Fibroblast of pulmonary artery (primary cell): ENCODE measurements around the gene BABAM1.
"Not testable (repeated sequence)": the region's sequence is repeated elsewhere in the genome, so short reads cannot be mapped to it uniquely, and the experiment has no call there.

Source experiments
- DNase-seq: peaks from one replicate; pipeline ENCODE4 v3.0.0-alpha.2; 2010; ENCODE audit warnings: low read depth
- H3K4me3 ChIP-seq: replicated peaks from 2 replicates; pipeline ENCODE4 v1.5.1; 2011; ENCODE audit warnings: low read depth, mild to moderate bottlenecking, control low read depth, low read length, moderate library complexity
- TF ChIP-seq, protein P1 (sequence below): IDR thresholded peaks from 2 replicates; pipeline ENCODE4 v1.5.1; 2011; ENCODE audit warnings: mild to moderate bottlenecking, control low read depth, low read length, inconsistent platforms; ENCODE audit errors: missing control alignments

The BABAM1 gene

DNA sequence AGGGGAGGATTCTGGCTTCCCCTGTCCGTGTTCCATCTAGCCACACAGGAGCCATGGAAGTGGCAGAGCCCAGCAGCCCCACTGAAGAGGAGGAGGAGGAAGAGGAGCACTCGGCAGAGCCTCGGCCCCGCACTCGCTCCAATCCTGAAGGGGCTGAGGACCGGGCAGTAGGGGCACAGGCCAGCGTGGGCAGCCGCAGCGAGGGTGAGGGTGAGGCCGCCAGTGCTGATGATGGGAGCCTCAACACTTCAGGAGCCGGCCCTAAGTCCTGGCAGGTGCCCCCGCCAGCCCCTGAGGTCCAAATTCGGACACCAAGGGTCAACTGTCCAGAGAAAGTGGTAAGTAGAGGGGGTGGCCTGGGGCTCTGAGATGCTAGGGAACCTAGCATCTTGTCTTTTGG is 1.5 kb downstream of the BABAM1 start:
- TF ChIP-seq, protein P1, sequence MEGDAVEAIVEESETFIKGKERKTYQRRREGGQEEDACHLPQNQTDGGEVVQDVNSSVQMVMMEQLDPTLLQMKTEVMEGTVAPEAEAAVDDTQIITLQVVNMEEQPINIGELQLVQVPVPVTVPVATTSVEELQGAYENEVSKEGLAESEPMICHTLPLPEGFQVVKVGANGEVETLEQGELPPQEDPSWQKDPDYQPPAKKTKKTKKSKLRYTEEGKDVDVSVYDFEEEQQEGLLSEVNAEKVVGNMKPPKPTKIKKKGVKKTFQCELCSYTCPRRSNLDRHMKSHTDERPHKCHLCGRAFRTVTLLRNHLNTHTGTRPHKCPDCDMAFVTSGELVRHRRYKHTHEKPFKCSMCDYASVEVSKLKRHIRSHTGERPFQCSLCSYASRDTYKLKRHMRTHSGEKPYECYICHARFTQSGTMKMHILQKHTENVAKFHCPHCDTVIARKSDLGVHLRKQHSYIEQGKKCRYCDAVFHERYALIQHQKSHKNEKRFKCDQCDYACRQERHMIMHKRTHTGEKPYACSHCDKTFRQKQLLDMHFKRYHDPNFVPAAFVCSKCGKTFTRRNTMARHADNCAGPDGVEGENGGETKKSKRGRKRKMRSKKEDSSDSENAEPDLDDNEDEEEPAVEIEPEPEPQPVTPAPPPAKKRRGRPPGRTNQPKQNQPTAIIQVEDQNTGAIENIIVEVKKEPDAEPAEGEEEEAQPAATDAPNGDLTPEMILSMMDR, result no peak
- DNase-seq, result no peak
- H3K4me3 ChIP-seq, result no peak overlapping the region

DNA sequence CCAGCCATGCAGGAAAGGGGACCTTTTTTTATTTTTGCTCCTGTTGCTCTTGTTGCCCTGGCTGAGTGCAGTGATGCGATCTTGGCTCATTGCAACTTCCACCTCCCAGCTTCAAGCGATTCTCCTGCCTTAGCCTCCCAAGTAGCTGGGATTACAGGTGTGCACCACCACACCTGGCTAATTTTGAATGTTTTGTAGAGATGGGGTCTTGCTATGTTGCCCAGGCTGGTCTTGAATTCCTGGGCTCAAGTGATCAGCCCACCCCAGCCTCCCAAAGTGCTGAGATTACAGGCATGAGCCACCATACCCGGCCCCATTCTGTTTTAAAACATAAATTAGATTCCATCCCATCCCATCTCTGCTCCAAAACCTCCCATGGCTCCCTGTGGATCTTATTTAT is 7.6 kb downstream of the BABAM1 start:
- DNase-seq, H3K4me3 ChIP-seq: not testable (repeated sequence)

DNA sequence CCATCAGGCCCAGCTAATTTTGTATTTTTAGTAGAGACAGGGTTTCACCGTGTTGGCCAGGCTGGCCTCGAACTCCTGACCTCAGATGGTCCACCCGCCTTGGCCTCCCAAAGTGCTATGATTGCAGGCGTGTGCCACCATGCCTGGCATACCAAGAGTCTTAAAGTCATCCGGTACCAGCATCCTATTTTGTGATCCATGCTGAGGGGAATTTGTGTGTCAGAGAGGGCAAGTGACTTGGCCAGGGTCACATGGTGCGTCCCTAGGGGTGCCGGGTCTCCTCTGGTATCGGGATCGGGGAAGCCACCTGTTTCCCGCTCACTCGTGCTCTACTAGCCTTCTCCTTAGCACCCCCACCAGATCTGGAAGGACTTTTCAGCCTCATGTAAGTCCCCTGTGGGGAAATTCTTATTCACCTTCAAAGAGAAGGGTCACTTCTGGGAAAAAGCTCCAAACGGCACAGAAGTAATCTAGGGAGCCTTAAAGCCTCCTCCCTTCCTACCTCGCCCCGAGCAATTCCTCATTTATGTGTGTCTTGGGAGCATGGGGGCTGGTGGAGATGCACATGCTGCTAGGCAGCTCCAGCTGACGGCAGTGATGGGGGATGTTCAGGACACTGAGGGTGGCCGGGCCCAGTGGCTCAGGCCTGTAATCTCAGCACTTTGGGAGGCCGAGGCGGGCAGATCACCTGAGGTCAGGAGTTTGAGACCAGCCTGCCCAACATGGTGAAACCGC is 8.4 kb downstream of the BABAM1 start:
- TF ChIP-seq, protein P1, result no peak

DNA sequence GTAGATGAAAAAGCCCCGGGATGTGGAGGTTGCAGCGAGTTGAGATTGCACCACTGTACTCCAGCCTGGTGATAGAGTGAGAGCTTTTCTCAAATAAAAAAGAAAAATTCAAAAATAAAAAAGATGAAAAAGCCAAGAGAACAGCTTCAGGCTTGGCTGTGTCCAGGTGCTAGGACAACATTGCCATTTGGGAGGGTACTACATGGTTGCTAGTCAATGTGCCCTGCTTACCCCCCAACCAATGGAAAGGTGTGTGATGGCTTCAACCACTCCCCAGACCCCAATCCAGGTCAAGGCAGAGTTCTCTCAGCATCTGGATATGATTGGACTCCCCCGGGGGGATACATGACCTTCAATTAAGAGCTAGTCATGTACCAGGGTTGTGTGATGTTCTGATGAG is 12.2 kb downstream of the BABAM1 start:
- TF ChIP-seq, protein P1, result no peak
- H3K4me3 ChIP-seq, result no peak overlapping the region
- DNase-seq, result no peak

More for the DNA sequence above, 8.4 kb downstream of the BABAM1 start:
- no peak for DNase-seq
- H3K4me3 ChIP-seq, result no peak overlapping the region

DNA sequence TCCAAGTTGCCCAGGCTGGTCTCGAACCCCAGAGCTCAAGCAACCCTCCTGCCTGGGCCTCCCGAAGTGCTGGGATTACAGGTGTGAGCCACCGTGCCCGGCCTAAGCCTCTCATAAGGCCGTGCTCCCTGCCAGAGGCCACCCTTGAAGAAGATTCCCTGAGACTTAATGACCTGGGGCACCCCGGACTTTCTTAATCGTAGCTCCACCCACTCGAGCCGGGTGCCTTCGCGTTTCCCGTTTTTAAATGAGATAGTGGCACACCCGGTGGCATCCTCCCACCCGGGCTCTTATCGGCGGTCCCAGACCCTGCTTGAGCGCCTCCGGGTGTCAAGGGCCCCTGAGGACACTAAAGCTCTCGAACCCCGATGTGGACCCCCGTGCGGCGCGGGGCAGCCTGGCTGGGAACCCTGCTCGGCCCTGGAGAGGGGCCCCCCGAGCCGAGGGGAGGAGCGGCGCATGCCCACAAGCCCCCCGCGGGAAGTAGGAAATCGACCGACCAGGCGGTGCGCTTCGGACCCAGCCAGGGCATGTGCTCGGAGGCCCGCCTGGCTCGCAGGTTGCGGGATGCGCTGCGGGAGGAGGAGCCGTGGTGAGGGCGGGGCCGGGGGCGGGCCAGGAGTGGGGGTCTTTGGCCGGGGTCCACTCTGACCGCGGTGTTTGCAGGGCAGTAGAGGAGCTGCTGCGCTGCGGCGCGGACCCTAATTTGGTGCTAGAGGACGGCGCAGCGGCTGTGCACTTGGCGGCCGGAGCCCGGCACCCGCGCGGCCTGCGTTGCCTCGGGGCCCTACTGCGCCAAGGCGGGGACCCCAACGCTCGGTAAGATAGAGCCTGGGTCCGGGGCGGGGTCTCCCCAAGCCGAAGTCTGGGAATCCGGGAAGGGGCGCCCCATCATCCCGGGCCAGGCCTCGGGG is 14.4 kb downstream of the BABAM1 start, which contains the start of gene ANKLE1:
TSS of gene ANKLE1 (plus strand) at position 511 of the 914 bp plus-strand sequence. CDS start at position 531, 20 bp downstream.
- peak; percentile 22 for DNase-seq
- peak within 1 kb of the TSS; percentile 42 for H3K4me3 ChIP-seq
- TF ChIP-seq, protein P1, result no peak

DNA sequence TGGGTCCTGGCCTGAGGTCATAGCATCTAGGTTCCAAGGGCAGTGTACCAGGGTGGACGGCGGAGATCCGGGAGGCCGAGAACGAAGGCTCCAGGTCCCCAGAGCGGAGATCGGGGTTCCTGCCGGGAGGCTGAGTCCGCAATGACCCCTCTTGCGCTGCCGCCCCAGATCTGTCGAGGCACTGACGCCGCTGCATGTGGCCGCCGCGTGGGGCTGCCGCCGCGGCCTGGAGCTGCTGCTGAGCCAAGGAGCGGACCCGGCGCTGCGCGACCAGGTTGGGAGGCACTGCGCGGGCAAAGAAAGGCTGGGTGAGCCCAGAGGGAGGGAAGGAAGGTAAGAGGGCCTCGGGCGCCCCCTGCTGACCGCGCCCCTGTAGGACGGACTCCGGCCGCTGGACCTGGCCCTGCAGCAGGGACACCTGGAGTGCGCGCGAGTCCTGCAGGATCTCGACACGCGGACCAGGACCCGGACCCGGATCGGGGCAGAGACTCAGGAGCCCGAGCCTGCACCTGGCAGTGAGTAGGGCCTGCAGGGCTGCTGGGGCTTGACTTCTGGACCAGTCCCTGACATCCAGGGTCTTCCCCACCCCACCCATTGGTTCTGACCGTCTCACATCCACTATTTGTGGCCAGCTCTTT is 15.4 kb downstream of the BABAM1 start:
- TF ChIP-seq, protein P1, result peak; percentile 73
- peak overlapping the region; percentile 42 for H3K4me3 ChIP-seq
- DNase-seq, result peak; percentile 79

DNA sequence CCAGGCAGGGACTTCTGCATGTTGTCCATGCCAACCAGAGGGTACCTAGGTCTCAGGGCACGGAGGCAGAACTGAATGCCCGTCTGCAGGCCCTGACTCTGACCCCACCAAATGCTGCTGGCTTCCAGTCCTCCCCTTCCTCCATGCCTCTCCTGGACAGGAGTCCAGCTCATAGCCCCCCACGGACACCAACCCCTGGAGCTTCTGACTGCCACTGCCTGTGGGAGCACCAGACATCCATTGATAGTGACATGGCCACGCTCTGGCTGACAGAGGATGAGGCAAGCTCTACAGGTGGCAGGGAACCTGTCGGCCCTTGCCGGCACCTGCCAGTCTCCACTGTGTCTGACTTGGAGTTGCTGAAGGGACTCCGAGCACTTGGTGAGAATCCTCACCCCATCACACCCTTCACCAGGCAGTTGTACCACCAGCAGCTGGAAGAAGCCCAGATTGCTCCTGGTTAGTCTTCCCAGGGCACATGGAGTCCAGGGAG is 16.3 kb downstream of the BABAM1 start:
- DNase-seq, result no peak
- TF ChIP-seq, protein P1, result no peak
- H3K4me3 ChIP-seq, result no peak overlapping the region
